ENCODE results near the gene EXOC2.

DNA sequence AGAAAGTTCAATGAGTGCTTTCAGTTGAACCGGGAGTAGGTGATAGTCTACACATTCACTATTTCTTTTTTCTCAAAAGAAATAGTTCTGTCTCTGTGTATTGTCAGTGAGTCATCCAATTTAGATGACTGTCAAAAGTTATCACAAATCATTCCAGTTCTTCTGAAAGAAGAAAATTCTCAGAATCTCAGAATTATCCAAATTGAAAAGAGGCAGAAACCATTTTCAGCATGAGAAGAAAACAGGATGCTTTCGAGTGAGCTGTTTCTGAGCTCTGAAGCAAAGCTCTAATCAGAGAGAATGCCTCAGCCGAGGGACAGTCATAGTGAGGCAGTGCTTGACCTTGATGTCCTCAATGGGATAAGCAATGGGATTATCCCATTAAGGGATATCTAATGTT, 134.0 kb downstream of the EXOC2 start:
- TF ChIP-seq ISL1 (CRISPR knock-in tag; IDR thresholded peaks at IDR 0.05) (no peak), ZFP30 (CRISPR knock-in tag; IDR thresholded peaks at IDR 0.05) (no peak), ESRRG (CRISPR knock-in tag; IDR thresholded peaks at IDR 0.05) (no peak), GLIS3 (CRISPR knock-in tag; IDR thresholded peaks at IDR 0.05) (no peak), ZNF8 (CRISPR knock-in tag; IDR thresholded peaks at IDR 0.05) (no peak)
- TF ChIP-seq, protein P1, sequence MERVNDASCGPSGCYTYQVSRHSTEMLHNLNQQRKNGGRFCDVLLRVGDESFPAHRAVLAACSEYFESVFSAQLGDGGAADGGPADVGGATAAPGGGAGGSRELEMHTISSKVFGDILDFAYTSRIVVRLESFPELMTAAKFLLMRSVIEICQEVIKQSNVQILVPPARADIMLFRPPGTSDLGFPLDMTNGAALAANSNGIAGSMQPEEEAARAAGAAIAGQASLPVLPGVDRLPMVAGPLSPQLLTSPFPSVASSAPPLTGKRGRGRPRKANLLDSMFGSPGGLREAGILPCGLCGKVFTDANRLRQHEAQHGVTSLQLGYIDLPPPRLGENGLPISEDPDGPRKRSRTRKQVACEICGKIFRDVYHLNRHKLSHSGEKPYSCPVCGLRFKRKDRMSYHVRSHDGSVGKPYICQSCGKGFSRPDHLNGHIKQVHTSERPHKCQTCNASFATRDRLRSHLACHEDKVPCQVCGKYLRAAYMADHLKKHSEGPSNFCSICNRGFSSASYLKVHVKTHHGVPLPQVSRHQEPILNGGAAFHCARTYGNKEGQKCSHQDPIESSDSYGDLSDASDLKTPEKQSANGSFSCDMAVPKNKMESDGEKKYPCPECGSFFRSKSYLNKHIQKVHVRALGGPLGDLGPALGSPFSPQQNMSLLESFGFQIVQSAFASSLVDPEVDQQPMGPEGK (CRISPR knock-in tag; IDR thresholded peaks at IDR 0.05; ENCODE audit: borderline replicate concordance), result no peak

Measured in SK-N-SH treated with all-trans-retinoic acid at 6 μM for 48 hours (cell line).